GM19372 (cell line): ENCODE results near the gene ALOX5AP.
"Not testable (repeated sequence)": the region's sequence is repeated elsewhere in the genome, so short reads cannot be mapped to it uniquely, and the experiment has no call there.

Experiments
- ATAC-seq: cut with Tn5 transposase; IDR thresholded peaks from one replicate; pipeline ENCODE4 v1.9.1; 2021; ENCODE audit warnings: mild to moderate bottlenecking, low read depth, moderate library complexity; ENCODE audit not compliant: unreplicated experiment

The ALOX5AP gene

DNA sequence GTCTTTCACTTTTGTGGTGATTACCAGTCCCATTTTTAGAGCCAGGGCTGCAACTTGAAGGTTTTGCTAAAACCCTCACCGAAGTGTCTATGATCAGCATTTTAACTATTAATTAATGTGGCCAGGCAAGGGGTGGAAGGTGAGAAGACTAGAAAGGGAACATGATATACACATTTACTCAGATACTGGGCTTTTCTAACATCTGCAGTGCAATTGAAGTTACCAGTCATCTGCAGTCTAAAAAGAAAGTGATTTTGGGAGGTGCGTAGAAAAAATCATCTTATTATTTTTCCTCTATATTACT is 481 bp downstream of the ALOX5AP start:
- no peak for ATAC-seq

DNA sequence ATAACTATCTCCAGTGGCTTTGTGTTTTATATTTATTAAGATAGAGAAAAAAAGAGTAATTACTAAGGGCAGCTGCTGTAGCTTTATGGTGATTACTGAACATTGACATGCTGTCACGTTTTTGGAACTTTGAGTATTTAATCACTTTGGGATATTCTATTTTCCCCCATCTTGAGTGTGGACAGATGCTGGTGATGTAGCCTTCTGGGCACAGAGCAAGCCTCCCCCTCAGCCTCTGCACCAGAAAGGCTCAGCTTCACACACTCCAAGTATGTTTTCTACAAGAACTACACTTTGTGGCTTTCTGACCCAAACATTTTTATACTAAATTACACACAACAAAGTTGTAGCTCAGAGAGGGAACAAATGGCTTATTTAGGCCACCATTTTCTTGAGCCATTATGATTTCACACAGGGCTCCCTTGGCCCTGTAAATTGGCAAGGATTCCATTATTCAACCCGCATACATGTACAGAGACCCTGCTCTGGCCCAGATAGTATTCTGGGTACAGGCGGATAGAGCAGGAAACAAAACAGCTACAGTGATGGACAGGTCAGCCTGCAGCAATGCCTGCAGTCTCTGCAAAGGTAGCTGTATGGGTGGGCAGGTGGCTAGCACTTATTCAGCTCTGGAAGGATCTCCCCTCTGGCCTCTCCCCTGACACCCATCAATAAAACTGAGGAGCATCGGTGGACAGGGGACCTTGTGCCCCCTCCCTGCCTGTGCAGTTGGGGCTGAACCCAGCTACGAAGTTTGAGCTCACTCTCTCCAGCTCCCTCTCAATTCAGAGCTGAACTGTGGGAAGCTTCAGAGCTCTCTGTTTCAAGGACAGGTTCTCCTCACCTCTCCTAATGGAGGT is 1.3 kb downstream of the ALOX5AP start:
- no peak for ATAC-seq

DNA sequence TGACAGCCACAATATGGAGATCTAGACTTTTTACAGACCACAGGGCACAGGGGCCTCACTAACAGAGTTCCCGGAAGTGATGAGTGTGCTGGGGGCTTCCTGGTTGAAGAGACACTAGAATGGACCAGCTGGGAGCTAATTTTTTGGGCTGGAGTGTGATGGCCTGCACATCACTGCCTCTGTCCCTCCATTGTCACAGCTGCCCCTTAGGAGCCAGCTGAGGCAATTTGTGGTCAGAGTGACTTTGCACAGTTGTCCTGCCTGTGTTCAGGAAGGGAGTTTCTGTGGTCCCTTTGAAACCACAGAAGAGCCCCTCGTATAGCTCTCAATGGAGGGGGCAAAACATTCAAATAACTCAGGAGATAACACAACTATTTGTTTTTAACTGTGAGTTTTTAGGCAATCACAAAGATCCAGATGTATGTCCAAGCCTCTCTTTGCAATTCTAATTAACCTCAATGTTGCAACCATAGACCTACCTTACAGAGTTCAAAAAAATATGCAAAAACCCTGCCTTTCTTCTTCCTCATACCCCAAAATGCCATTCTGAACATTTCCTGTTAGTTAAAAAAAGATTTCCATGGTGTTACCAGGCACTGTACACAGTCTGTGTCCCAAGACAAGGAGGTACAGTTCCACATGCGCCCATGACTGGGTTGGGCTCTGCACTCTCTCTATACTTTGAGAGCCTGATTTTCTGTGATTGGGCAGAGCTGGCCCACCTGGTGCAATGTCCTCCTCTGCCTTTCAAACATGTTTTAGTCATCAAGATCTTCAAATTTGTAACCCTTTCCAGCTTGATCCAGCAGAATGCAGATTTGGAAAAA is 2.4 kb downstream of the ALOX5AP start:
- ATAC-seq = no peak

DNA sequence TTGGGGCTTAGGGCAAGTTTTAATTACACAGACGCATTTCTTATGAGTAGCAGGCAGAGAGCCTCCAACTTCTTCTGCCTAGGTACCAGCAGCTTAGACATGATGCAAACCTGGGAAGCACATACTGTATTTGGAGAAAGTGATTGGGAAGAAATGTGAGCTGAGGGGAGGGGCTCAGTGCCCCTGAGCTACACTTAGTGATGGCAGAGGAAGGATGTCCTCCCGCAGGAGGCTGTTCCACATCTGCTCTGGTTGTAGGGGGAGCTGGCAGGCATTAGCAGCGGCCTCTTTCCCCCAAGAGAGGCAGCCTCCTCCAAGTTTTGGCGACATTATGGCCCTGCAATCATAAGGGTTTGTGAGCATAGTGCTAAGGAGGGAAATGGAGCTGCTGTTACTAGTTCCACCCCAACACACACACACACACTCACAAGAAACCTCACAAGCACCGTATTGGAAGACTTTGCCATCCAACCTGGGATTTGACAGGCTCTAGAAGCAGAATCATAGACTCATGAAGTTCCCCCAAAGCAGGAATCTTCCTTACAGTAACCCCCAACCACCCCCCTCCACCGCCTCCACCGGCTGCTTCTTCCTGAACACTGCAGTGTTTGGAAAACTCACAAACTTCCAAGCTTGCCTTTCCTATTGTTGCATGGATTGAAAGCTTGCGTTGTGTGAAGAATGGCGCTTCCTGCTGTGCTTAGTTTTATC is 3.3 kb downstream of the ALOX5AP start:
- no peak for ATAC-seq

DNA sequence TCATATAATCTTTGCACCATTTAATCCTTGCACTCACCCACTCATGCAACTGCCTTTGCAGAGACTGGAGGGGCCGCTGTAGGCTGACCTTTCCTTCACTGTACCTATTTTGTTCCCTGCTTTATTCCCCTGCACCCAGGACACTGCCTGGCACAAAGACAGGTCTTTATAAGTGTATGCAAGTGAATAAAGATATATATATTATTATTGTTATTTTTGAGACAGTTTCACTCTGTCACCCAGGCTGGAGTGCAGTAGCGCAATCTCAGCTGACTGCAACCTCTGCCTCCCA is 3.8 kb downstream of the ALOX5AP start:
- ATAC-seq = no peak

DNA sequence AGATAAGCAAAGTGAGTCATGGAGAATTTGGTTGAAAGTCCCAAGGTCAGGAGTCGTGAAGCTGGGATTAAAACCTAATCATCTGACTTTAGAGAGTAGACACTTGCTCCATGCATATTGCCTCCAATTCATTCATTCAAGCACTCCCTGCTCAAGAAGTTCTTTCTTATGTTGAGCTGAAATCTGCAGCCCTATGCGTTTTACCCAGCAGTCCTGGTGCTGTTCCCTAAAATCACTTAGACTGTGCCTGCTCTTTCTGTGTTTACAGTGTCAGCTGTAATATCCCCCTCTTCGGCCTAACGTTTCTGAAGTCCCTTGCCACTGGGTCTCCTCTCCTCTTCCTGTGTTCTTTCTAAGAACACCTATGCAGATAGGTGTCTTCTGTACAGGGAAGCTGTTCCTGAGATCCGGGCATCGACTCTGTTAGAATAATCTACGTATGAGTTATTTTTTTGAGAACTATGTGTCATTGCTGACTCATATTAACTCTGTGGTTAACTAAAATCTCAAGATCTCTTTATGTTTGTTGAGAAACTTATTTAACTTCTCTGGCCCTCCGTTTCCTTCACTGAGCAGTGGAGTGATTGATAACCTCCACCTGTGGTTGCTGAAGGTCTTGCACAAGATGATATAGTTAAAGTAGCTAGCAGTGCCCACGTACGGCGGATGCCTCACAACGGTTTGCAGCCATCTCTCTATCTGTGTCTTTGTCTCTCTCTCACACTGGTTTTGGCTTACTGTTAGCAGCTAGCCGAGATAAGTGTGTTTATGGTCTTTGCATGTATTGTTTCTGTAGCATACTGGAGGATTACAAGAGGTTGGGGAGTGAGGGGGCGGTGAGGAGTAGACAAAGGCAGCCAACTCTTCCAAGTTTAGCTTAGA is 4.7 kb downstream of the ALOX5AP start:
- ATAC-seq = no peak

DNA sequence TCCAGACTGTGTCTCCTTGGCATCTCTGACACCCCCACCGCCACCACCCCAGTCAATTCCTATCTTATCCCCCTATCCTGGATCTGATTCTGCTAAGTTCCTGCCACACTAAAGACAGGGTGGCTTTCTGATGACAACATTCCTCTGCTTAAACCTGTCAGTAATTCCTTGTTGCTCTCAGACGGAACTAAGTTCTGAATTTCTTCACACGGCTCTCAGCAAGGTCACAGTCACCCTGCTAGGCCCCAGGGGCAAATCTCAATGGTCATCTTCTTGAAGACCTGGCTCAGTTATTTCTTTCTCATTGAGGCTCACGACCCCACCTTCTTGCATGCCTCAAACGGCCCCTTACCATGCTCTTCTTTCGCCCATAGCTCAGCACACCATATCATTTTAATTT is 7.6 kb downstream of the ALOX5AP start:
- ATAC-seq = no peak

DNA sequence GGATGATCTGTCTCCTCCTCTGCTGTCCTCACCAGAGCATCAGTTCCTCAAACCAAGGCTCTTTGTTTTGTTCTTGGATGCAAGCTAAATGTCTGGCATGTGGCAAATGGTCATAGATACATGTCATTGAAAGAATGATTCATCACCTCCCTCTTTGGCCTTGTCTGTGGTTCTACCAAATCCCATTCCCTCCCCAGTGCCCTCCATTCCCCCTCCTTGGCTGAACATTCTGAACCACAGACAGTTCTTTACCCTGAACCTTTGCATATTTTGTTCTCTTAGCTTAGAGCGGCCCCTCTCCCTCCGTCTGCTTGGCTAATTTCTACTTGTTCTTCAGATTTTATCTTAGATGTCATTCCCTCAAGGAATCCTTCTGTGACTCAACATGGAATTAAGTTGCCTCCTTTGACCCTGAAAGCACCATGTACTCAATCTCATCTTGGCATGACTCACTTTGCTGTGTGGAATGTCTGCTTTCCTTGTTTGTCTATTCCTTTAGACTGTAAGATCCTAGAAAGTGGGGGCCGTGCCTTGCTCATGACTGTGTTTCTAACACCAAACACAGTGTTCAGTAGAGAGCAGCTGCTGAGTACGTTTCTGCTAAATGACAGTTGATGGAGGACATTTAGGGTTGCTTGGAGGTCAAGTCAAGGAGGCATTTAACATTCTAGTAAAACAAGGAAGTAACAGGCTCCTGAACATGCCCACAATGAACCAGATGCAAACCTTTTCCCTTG is 8.1 kb downstream of the ALOX5AP start:
- ATAC-seq = no peak

DNA sequence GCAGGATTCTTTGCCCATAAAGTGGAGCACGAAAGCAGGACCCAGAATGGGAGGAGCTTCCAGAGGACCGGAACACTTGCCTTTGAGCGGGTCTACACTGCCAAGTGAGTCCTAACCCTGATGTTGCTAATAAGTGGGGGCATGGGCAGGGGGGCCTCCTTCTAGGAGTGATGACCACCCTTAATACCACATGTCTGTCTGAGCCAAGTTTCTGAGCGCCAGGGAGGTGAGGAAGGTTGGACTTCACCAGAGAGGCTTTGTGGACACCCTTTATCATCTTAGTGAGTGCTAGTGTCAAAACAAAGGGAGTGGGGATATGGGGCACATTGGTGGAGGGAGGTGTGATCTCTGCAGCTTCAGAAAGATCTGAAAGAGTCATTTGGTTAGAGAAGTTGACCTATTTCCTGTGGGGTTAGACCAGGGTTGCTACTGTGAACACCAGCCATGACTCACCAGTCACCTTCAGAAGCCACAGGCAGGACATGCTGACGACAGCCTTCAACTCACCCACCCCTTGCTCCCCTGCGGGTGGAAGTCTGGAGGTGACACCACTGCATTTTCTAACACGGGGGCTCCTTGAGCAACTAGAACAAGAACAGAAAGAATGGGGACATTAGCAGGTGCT is 8.8 kb downstream of the ALOX5AP start:
- ATAC-seq = peak; percentile 98

DNA sequence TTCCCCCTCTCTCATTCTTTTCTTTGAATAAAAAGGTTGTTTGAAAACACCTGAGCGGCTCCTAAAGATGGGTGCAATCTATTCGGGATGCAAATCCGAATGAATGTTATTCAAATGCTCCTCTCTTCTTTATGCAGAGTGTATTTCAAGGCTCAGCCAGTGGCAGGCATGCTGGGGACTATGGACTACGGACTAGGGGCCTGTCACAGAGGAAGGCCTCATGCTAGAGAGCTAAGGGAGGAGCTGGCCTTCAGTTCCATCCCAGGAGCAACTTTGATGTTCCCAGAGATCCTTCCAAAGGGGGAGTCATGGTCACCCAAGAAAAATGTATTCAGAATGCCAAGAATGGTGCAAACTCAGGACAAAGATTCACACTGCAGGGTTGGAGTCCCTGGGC is 9.3 kb downstream of the ALOX5AP start:
- peak; percentile 2 for ATAC-seq

DNA sequence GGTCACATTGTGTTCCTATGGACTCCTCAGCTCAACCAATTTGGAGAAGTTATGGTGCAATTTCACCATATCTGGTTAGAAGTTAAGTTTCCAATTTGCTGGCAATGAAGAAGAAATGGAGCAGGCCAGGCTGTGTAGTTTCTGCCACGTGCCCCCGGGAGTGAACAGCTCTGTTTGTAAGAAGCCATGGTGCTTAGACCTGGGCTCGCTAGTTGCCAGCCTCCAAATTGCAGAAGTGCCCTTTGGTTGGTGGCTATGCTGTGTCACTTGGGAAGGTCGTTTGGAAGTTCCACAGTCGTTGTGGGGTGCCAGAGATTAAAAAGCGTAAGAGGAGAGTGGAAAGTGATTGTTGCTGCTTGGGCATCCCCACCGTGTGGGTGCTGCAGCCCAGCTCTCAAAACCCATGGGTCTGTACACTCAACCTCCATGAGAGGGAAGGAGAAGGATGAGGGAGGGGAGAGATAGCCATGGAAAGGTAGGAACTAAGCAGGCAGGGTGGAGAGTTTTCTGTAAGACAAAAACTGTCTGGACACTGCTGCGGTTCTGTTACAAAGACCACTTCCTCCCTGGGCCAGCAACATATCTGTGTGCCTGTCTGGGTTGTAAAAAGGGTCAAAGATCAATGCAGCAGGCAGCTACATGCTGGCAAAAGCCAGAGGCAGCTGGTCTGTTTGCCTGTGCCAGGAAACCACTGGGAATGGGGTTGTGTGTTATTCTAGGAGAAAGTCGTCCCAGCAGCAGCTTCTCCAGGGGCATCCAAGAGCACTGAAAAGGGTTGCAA is 10.8 kb downstream of the ALOX5AP start:
- ATAC-seq = no peak

DNA sequence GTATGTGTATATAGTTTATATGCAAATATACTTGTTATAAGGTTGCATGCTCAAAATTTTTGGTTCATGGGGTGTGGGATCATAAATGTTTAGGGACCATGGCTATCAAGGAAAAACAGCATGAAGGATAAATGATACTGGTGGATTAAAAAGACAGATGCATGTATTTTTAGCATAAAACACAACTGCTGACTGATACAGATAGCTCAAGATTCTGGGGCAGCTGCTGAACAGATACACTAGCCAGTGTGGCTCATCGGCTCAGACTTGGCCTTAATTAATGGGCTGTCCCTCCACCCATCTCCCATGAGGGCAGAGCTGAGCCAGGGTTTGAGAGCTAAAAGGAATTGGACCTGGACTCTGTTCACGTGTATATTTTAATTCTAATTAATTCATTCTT is 11.4 kb downstream of the ALOX5AP start:
- no peak for ATAC-seq

DNA sequence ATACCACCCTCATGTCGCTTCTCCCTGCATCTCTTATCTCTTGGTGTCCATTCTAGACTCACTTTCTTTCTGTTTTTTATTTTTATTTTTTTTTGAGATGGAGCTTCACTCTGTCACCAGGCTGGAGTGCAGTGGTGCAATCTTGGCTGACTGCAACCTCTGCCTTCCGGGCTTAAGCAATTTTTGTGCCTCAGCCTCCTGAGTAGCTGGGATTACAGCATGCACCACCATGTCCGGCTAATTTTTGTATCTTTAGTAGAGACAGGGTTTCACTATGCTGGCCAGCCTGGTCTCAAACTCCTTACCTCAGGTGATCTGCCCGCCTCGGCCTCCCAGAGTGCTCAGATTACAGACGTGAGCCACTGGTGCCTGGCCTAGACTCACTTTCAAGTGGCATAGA is 12.5 kb downstream of the ALOX5AP start:
- not testable (repeated sequence) for ATAC-seq

DNA sequence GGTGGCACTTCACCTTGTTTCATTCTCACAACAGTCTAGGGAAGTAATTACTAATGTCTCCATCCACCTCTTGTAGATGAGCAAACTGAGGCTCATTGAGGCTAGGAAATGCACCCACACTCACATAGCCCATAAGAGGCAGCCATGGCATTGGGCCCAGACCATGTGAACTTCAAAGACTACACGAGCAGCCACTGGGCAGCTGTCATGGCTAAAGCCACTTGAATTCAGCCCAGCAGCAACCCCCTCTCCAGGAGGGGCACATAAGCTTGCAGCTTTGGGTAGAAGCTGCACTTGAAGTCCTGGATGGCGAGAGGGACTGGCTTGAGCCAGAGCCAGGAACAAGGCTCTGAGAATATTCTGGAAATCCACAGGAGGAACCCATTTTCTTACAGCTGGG is 13.4 kb downstream of the ALOX5AP start:
- no peak for ATAC-seq

DNA sequence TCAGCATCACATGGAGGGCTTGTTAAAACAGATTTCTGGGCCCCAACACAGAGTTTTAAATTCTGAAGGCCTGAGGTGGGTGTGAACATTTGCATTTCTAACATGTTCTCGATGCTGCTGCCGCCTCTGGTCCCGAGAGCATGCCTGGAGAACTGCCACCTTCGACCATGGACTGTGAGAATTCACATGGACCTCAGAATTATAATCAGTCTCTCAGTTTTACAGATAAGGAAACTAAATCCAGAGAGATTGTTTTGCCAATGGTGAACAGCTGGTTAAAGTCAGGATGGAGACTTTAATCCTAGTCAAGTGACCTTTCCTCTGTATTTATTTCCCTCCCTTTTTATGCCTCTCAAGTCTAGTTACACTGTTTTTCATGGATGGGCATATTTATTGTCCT is 14.7 kb downstream of the ALOX5AP start:
- no peak for ATAC-seq

DNA sequence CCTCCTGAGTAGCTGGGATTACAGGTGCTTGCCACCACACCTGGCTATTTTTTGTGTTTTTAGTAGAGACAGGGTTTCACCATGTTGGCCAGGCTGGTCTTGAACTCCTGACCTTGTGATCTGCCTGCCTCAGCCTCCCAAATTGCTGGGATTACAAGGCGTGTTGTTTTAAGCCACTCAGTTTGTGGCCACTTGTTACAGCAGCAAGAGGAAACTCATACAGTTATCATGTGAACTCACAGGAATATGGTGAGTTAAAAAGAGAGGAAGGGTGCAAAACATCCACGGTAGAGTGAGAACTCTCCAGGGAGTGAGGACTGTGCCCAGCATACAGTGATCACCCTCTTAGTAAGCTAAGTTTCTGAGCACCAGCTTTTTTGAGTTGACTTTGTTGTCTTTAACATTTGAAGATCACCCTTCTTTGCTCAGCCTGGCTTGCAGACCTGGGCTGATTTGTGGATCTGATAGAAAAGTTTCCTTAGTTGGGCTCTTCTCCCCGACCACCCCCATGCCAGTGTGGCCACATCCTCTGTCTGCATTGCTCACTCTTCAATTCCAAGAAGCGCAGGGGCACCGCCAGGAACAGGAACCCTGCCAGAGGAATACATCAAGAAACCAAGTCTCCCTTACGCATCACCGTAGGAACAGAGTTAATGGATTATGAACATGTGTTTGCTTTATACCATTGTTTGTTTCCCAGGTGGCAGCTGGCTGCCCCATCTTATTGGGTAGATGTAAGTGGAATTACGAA is 16.0 kb downstream of the ALOX5AP start:
- ATAC-seq = no peak

DNA sequence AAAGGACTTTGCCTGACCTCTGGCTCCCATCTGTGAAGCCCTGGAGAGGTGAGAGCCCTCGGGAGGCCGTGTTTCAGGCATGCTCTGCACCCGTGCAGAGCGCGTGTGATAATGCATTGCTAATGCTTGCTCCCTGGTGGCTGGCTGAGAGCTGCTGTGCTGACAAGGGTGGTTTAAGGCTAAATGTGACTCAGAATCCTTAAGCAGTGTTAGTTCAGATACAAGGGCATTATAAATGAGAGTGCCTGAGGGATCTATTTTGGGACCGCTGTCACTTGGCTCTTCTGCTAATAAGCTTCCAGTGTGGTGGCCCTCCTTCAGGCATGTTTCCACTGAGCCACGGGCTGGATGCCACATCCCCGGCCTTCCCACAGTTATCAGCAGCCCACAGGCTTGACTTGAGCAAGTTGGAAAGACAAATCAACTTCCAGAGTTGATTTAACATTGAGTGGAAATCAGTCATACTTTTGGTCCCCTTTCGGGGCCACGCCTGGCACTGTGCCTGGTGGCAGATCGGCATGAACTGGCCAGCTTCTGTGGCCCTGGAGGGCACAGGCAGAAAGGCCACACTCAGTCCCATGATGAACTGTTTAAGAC is 17.0 kb downstream of the ALOX5AP start:
- no peak for ATAC-seq
